ENCODE results near the gene MPP2.

GRCh38 chr17:43864161-43864984, 43.0 kb downstream of the MPP2 start:
- TF ChIP-seq CTCF (IDR thresholded peaks at IDR 0.05) (no peak), ZFX (IDR thresholded peaks at IDR 0.05; ENCODE audit: borderline replicate concordance) (no peak)

Measured in 22Rv1 (cell line).